GM23338 (cell line): ENCODE data around the gene RPL32. TPM values are rescaled to one million over a fixed set of nuclear protein-coding genes. Genes with fewer than 3 reads are reported as not detected.

ENCODE experiments used
- ATAC-seq: fragments of 200-7000 bp; cut with Tn5 transposase; 3 replicates; pipeline ENCODE4 v1.9.1; 2020
- DNase-seq: peaks from one replicate; pipeline ENCODE4 v3.0.0-alpha.2; 2015; ENCODE audit warnings: low spot score
- H2AFZ ChIP-seq: fragments of 200-600 bp; sonication (generic); 2 replicates; pipeline ENCODE4 v1.8.0; 2016; ENCODE audit warnings: antibody characterized with exemption, mild to moderate bottlenecking, moderate library complexity
- H3F3A ChIP-seq: fragments of 200-600 bp; sonication (generic); replicated peaks from 2 replicates; pipeline ENCODE4 v1.8.0; 2017; ENCODE audit warnings: antibody characterized with exemption, mixed run types, low read depth
- H3K27ac ChIP-seq: fragments of 200-600 bp; sonication (generic); 2 replicates; pipeline ENCODE4 v1.6.1; 2016; ENCODE audit warnings: low read depth
- H3K27me3 ChIP-seq: fragments of 200-600 bp; sonication (generic); 2 replicates; pipeline ENCODE4 v1.8.0; 2016; ENCODE audit warnings: mild to moderate bottlenecking, mixed run types, moderate library complexity; ENCODE audit not compliant: insufficient read depth
- H3K36me3 ChIP-seq: fragments of 200-600 bp; sonication (generic); 2 replicates; pipeline ENCODE4 v1.8.0; 2016; ENCODE audit warnings: mild to moderate bottlenecking; ENCODE audit not compliant: insufficient read depth
- H3K4me1 ChIP-seq: fragments of 200-600 bp; sonication (generic); 2 replicates; pipeline ENCODE4 v1.8.0; 2016; ENCODE audit warnings: mild to moderate bottlenecking, moderate library complexity; ENCODE audit not compliant: insufficient read depth
- H3K4me2 ChIP-seq: fragments of 200-600 bp; sonication (generic); 2 replicates; pipeline ENCODE4 v1.7.1; 2017; ENCODE audit warnings: mixed run types
- H3K4me3 ChIP-seq: fragments of 200-600 bp; sonication (generic); 2 replicates; pipeline ENCODE4 v1.6.1; 2016; ENCODE audit warnings: mixed run types
- H3K79me2 ChIP-seq: fragments of 200-600 bp; sonication (generic); replicated peaks from 2 replicates; pipeline ENCODE4 v1.8.0; 2017; ENCODE audit warnings: mild to moderate bottlenecking; ENCODE audit not compliant: insufficient read depth
- H3K9me2 ChIP-seq: fragments of 200-600 bp; sonication (generic); 2 replicates; pipeline ENCODE4 v1.8.0; 2017; ENCODE audit not compliant: insufficient read depth
- H4K20me1 ChIP-seq: fragments of 200-600 bp; sonication (generic); replicated peaks from 2 replicates; pipeline ENCODE4 v1.8.0; 2017; ENCODE audit warnings: mild to moderate bottlenecking; ENCODE audit not compliant: insufficient read depth
- H3K27ac Mint-ChIP-seq: 2 replicates; pipeline ENCODE4 v1.8.0; 2020; ENCODE audit warnings: inconsistent platforms, mild to moderate bottlenecking, moderate library complexity, mixed read lengths
- H3K27me3 Mint-ChIP-seq: 3 replicates; pipeline ENCODE4 v1.8.0; 2022; ENCODE audit warnings: low read depth, mild to moderate bottlenecking, moderate library complexity, mixed read lengths, inconsistent platforms; ENCODE audit not compliant: insufficient read depth, poor library complexity
- H3K36me3 Mint-ChIP-seq: 3 replicates; pipeline ENCODE4 v1.8.0; 2021; ENCODE audit warnings: low read depth, mild to moderate bottlenecking, inconsistent platforms, moderate library complexity, mixed read lengths
- H3K4me1 Mint-ChIP-seq: 3 replicates; pipeline ENCODE4 v1.8.0; 2020; ENCODE audit warnings: mild to moderate bottlenecking, inconsistent platforms, mixed read lengths
- H3K4me3 Mint-ChIP-seq: 3 replicates; pipeline ENCODE4 v1.8.0; 2021; ENCODE audit warnings: moderate library complexity, mild to moderate bottlenecking, inconsistent platforms, mixed read lengths
- H3K9me3 Mint-ChIP-seq: 3 replicates; pipeline ENCODE4 v1.8.0; 2020; ENCODE audit warnings: moderate library complexity, mild to moderate bottlenecking, inconsistent platforms, mixed read lengths
- CREB1 ChIP-seq: fragments of 250-450 bp; sonication (Bioruptor Pico); IDR thresholded peaks from 2 replicates; pipeline ENCODE4 v1.5.0; 2020; ENCODE audit warnings: low read depth, mild to moderate bottlenecking, moderate library complexity
- CTCF ChIP-seq, 2 experiments: fragments of 200-600 bp in 1 of 2; sonication (generic) in 1 of 2; conservative IDR thresholded peaks; 2 replicates each; pipeline versions ENCODE4 v1.5.1 to v1.6.1; 2016 to 2017; ENCODE audit warnings: antibody characterized with exemption in 2 of 2, low read depth in 2 of 2, mild to moderate bottlenecking in 2 of 2, moderate library complexity in 1 of 2
- ETS1 ChIP-seq: IDR thresholded peaks from 2 replicates; pipeline ENCODE4 v1.6.1; 2016; ENCODE audit warnings: antibody characterized with exemption
- EZH2phosphoT487 ChIP-seq: fragments of 200-600 bp; sonication (generic); IDR thresholded peaks from one replicate; pipeline ENCODE4 v1.8.1; 2018; ENCODE audit warnings: antibody characterized with exemption; ENCODE audit not compliant: unreplicated experiment
- JUNB ChIP-seq: IDR thresholded peaks from one replicate; pipeline ENCODE4 v1.6.1; 2016; ENCODE audit warnings: antibody characterized with exemption; ENCODE audit not compliant: unreplicated experiment
- POLR2AphosphoS5 ChIP-seq: IDR thresholded peaks from 2 replicates; pipeline ENCODE4 v1.6.1; 2016; ENCODE audit warnings: antibody characterized with exemption, low read depth
- REST ChIP-seq: IDR thresholded peaks from one replicate; pipeline ENCODE4 v1.6.1; 2018; ENCODE audit warnings: antibody characterized with exemption; ENCODE audit not compliant: unreplicated experiment
- STAT1 ChIP-seq: IDR thresholded peaks from one replicate; pipeline ENCODE4 v1.6.1; 2016; ENCODE audit warnings: antibody characterized with exemption; ENCODE audit not compliant: unreplicated experiment
- polyA plus RNA-seq: library from polyadenylated mRNA; unstranded; fragments of >200 nt; fragmentation: Nextera tagmentation; extraction: Ambion mirVana; gene quantifications from 2 replicates; pipeline ENCODE4 v1.2.1, GENCODE V29; 2016
- total RNA-seq: library from RNA; depleted of rRNA; stranded (reverse); fragments of >200 nt; shearing (Covaris generic); gene quantifications from 2 replicates; pipeline ENCODE4 v1.2.3, GENCODE V29; 2014

RPL32 gene
- total and polyA plus RNA-seq, 2 experiments from 2014 or later, result 561 to 2,550 TPM

DNA sequence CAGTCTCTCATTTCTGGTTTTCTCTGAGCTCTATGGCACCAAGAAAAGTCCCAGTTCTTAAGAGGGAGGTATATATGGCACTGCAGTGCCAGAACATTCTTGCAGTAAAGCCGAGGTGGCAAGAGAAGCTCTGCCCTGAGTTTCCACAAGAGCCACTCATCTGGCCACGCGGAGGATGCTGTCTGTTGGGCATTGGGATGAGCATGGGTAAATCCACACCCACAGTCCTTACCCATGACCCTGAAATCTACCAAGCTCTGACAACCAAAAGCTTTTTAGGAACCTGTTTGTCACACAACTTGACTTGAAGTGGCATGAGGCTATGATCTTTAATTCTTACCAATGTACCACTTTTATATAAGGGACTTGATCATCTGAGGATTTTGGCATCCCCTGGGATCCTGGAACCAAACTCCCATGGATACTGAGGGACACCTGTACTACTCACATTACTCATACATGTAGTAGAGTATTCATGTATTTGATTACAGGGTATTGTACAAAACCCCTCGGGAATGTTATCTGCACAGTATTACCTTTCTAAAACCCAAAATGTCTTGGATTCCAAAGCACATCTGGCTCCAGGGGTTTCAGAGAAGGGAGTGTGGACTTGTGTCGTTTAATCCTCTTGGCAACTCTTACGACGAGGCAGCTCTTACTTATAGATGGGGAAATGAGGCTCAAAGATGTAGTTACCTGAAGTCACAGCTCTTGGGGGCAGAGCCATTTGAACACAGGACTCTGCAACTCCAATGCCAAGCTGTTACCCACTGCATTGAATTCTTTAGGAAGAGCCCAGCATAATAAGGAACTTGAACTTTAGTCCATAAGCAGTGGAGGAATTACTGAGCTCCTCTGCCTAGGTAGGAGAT lies 8.8 kb downstream of the RPL32 start (continued):
- TF ChIP-seq CREB1 (CRISPR knock-in tag), result no peak
- no peak for TF ChIP-seq JUNB
- no peak for TF ChIP-seq ETS1
- no peak for TF ChIP-seq STAT1
- TF ChIP-seq CTCF (conservative IDR thresholded peaks at IDR 0.05; ENCODE audit: low read depth in 2 of 2), result no peak
- no peak for TF ChIP-seq REST
- TF ChIP-seq EZH2phosphoT487, result no peak
- TF ChIP-seq POLR2AphosphoS5, result no peak; the same call in 1 of the 2 replicates

GRCh38 chr3:12831301-12831866 lies 10.0 kb downstream of the RPL32 start:
- Mint-ChIP-seq H3K36me3 (peaks cover 69% of the 10 kb centered on the region), H3K27ac (peak overlapping the region; percentile 87), H3K4me3 (no peak overlapping the region), H3K9me3 (no peaks in the 10 kb centered on the region), H3K4me1 (peaks cover 47% of the 10 kb centered on the region), H3K27me3 (peaks cover 15% of the 10 kb centered on the region)
- DNase-seq, result no peak
- ATAC-seq, result peak; percentile 7
- no peak overlapping the region for H3K4me2 ChIP-seq
- H3K27ac ChIP-seq, result 0 out of 2 replicates have a peak overlapping the region, but pooled peaks have one; percentile 87
- no peak overlapping the region for H2AFZ ChIP-seq
- peaks cover 37% of the 10 kb centered on the region for H3K36me3 ChIP-seq
- peaks cover 16% of the 10 kb centered on the region; the same call in 1 of the 2 replicates for H3K79me2 ChIP-seq
- TF ChIP-seq POLR2AphosphoS5 (peak; percentile 5; the same call in 1 of the 2 replicates), CREB1 (CRISPR knock-in tag) (no peak), CTCF (conservative IDR thresholded peaks at IDR 0.05; ENCODE audit: low read depth in 2 of 2) (no peak)
- H3K9me2 ChIP-seq, result no peaks in the 10 kb centered on the region
- H3F3A ChIP-seq, result peaks cover 59% of the 10 kb centered on the region
- H3K27me3 ChIP-seq, result no peaks in the 10 kb centered on the region
- H4K20me1 ChIP-seq, result peaks cover 23% of the 10 kb centered on the region
- peaks cover 21% of the 10 kb centered on the region for H3K4me1 ChIP-seq
- no peak overlapping the region for H3K4me3 ChIP-seq
